Activated CD4-positive, alpha-beta T cell treated with anti-CD3 and anti-CD28 coated beads, Interleukin-2, Interleukin-4, amounts not matched to agents 100 ng/mL and 50 ng/mL, durations not matched to agents 16 hours and 8 hours (primary cell): Measurements from ENCODE around the gene CDHR3.
"Not testable (repeated sequence)": the region's sequence is repeated elsewhere in the genome, so short reads cannot be mapped to it uniquely, and the experiment has no call there.

Experiments
- DNase-seq: peaks from one replicate; pipeline ENCODE4 v3.0.0-alpha.2; 2020; ENCODE audit warnings: low spot score

CDHR3 gene

DNA sequence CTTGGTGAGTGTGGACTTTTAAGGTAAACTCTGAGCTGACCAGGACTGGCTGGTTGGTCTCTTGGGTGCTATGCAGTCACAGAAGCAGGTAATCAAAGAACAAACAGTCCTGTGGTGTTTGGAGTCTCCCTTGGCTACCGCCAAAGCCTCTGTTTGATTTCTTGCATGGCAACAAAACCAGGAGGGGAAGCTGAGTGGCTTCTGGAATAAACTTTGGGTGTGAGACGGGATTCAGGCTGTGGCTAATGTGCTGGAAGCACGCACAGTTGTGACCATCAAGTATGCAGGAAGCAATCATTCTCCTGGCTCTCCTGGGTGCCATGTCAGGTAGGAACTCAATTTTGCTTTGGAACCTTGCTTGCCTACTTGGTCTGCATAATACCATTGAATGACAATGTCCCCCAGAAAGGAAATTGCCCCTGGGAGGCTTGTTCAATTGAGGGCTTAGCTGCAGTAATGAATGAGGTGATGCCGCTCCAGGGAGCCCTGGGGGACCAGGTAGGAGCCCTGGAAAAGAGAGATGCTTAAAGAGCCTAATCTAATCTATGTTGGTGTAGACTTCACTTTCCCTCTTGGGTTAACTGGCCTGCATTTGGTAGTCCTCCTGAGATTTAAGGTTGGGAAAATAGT, at the start of gene CDHR3:
TSS of gene CDHR3 (plus strand) at position 227 of the 630 bp plus-strand sequence. CDS start at position 282, 55 bp downstream.
- DNase-seq: no peak

GRCh38 chr7:105913947-105914346, 49.1 kb upstream of the CDHR3 start:
- DNase-seq: no peak

DNA sequence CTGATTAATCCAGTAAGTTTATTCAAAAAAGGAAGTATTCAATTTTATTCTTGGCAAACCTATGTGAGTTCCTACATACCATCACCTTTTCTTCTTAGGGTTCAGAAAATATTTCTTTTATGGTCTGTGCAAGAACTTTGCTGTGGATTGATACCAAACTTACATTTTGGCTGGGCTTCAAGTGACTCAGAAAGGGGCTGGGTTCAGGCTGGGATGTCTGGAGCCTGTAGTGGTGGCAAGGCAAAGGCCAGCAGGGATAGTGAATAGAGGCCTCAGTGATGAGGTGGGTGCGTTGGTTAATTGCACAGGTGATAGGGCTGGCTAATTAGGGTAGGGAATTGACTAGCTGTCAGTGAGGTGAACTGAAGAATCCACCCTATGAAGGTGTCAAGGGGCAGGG, 46.5 kb upstream of the CDHR3 start:
- no peak for DNase-seq

DNA sequence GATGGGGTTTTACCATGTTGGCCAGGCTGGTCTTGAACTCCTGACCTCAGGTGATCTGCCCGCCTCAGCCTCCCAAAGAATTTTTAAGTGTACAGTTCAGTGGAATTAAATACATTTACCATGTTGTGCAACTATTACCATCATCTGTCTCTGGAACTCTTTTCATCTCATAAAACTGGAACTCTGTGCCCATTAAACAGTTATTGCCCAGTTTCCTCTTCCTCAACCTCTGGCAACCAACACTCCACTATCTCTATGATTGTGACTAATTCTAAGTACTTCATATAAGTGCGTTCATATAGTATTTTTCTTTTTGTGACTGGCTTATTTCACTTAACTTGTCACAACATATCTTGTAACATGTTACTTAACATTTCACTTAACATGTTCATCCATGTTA, 45.4 kb upstream of the CDHR3 start:
- no peak for DNase-seq

GRCh38 chr7:105920766-105921165, 42.3 kb upstream of the CDHR3 start:
- DNase-seq: no peak

DNA sequence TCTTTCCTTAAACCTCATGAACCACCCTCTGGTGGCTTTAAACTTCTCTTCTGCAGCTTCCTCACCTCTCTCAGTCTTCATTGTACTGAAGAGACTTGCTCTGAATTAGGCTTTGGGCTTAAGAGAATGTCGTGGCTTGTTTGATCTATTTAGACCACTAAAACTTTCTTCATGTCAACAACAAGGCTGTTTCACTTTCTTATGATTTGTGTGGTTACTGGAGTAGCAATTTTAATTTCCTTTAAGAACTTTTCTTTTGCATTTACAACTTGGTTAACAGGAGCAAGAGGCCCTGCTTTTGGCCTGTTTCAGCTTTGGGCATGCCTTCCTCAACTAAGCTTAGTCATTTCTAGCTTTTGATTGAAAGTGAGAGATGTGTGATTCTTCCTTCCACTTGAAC, 38.1 kb upstream of the CDHR3 start:
- peak; percentile 83 for DNase-seq

DNA sequence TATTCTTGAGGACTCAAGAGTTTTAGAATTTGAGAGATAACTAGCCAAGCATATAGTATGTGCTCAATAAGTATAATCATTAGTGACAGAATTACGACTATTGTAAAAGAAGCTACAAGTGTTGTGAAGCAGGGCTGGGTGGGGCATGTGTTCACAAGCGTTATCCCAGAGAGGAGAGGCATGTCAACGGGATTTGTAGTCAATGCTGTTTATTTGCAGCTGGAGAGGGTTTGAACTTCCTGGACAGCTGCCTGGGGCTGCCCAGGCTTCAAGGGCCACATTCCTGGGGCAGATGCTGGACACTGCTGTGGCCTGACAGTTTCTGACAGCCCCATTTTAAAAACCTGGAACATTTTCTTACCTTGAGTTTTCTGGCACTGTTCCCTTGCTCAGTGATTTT, 36.9 kb upstream of the CDHR3 start:
- DNase-seq: no peak

- no peak for DNase-seq
These were observed 31.9 kb upstream of the CDHR3 start for GRCh38 chr7:105931179-105931578.

GRCh38 chr7:105932835-105933477, 30.1 kb upstream of the CDHR3 start:
- DNase-seq: no peak

DNA sequence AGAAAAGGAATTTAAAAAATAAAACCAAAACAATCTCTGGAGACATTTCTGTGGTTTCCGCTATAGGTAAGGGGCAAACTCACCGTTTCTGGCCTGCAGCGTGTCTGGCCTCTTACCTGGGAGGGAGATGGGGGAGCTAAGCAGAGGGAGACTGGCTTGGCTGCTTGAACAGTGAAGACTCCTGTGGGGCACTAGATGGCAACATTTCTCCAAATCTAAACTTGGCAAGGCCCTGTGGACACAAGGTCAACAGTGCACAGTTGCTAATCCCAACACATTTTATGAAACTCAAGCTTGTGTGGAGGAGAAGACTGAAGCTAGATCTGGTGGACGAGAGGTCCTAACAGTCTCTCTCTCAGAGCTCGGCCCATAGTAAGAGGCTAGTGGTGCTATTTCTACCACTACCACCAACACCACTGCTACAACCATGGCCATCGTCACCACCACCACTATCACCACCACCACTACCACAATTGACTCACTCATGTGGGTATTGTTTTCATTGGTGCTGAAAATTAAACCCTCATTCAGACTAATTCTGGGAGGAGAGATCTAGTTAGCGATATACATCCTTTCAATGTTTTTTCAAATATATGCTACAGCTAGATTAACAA, 28.4 kb upstream of the CDHR3 start:
- DNase-seq: peak; percentile 10

DNA sequence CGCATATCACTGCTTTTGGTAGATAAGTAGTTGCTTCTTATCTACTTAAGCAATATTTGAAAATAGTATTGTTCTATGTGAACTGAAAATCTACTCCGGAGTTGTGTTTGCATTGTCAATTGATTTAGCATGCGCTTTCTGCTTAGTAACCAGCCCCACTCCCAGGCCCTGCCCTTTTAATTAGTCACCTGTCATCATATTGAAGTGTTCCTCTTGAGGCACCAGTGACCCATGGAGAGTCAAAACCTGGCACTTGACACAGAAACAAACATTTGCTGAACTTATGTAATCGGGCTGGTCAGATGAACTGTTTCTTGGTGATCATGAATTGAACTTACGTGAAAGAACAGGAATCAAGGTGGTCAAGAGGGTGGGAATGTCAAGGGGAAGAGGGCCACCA, 27.8 kb upstream of the CDHR3 start:
- no peak for DNase-seq

DNA sequence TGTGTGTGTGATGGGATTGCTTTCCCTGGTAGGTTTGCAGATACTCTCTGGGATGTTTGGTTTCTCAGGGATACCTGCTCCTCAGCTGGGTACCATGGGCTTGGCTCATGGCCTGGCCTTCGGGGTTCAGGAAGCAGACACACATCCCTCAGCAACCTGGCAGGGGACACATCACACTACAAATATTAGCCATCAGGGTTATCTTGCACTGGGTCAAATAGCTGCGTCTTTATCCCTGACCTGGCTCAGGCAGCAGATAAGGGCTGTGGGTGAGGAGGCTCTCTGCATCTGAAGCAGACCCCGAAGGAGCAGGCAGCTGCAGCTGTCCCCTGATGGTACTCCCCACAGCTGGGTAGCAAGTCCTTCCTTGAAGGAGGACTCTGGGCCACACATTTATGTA, 25.7 kb upstream of the CDHR3 start:
- DNase-seq: no peak

GRCh38 chr7:105940109-105940508, 23.0 kb upstream of the CDHR3 start:
- no peak for DNase-seq

- DNase-seq: no peak
These were observed 21.5 kb upstream of the CDHR3 start for GRCh38 chr7:105941596-105941995.

DNA sequence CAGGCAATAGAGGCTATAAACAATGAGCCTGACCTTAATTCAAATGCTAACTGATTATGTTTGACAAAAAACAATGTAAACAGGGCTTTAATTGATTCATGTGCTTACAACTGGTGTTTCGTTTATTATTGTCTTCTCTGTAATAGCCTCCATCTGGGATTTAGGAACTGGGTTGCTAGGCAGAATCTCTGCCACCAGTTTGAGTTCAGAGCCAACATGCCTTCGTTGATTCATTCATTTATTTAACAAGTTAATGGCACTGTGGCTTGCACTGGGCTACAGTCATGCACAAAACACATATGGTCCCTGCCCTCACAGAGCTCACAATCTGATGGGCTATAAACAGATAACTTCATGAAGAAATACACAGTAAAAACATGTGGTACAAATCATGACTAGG, 19.6 kb upstream of the CDHR3 start:
- DNase-seq: no peak

DNA sequence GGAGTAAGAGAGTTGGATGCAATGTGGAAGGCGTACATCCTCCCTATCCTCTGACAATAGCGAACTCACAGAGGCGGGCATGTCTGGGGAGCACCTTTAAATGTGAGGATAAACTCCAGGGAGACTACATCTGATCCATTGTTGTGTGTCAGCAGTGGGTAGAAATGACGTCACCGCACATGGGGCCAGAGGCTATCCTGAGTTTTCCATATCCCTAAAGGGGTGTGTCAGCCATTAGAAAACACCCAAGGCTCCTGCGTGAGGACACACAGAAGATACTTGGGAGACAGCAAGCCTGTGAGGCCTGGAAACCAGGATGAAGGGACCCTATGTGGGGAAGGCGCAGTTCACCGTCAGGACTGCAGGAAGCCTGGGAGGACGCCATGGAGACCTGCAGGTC, 17.2 kb upstream of the CDHR3 start:
- no peak for DNase-seq

- DNase-seq: no peak
These were observed 11.5 kb upstream of the CDHR3 start for GRCh38 chr7:105951597-105951996.

DNA sequence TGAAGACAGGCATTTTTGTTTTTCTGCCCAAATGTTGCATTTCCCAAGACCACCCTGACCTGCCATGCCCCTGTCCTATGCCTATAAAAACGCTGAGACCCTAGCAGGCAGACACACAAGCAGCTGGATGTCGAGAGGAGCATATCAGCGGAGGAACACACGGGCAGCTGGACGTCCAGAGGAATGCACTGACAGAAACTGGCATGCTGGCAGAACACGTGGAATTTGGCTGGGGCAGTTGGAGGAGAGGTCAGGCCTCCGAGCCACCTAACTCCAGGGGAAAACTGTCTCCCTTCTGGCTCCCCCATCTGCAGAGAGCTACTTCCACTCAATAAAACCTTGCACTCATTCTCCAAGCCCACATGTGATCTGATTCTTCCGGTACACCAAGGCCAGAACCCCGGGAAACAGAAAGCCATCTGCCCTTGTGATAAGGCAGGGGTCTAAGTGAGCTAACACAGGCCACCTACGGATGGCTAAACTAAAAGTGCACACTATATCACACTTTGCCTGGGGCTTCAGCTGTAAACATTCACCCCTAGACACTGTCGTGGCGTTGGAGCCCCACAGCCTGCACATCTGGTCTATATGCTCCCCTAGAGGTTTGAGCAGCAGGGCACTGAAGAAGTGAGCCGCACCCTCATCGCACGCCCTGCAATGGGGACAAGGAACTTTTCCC, 10.0 kb upstream of the CDHR3 start:
- DNase-seq: no peak

- no peak for DNase-seq
These were observed 8.4 kb upstream of the CDHR3 start for GRCh38 chr7:105954711-105955110.

DNA sequence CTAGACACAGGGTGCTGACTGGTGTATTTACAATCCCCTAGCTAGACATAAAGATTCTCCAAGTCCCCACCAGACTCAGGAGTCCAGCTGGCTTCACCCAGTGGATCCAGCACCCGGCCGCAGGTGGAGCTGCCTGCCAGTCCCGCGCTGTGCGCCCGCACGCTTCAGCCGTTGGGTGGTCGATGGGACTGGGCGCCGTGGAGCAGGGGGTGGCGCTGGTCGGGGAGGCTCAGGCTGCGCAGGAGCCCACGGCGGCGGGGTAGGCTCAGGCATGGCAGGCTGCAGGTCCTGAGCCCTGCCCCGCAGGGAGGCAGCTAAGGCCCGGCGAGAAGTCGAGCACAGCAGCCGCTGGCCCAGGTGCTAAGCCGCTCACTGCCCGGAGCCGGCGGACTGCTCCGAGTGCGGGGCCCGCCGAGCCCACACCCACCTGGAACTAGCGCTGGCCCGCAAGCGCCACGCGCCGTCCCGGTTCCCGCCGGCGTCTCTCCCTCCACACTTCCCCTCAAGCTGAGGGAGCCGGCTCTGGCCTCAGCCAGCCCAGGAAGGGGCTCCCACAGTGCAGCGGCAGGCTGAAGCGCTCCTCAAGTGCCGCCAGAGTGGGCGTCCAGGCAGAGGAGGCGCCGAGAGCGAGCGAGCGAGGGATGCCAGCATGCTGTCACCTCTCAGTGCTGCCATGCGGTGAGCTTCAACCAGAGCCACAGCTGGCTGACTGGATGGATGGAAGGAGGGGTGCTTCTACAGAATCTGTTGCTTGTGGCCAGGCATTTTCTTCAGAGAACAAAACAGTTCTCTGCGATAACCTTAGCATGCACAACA, 7.2 kb upstream of the CDHR3 start:
- DNase-seq: not testable (repeated sequence)

DNA sequence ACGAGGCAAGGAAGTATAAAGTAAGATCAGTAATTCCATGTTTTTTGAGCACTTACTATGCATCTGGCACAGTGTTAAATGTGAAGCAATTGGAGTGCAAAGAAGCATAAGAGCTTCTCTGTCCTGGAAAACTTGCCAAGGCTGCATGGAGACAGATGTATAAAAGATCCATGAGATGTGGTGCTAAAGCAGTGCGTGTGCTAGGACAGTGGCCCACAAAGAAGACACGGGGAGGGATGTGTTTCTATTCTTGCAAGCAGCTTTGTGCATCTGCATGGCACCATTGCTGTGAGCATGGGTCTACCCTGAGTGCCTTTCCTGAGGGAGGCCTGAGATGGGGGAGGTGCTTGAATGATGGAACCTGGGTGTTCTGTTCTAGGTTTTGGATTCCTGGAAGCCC, 5.1 kb upstream of the CDHR3 start:
- DNase-seq: no peak

- no peak for DNase-seq
These were observed 711 bp upstream of the CDHR3 start for GRCh38 chr7:105962353-105962752.
